ENCODE results near the gene MKX.

Gene MKX

DNA sequence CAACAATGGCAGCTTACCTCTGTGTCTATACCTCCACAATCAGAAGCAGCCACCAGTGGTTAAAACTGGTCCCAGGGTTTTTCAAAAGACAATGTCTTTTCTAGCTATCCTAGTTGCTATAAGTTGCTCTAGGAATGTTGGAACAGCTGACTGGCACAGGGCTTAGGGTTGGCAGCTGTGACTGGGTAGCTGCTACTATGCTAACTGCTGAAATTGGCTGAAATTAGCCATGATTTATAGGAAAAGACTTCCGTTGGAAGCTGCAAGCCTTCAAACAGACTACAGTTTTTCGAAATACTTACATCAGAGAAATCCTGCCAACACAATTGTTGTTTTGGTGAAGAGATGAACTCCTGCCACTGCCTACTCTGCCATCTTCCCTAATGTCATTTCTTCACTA is 102.3 kb downstream of the MKX start:
- no peak for DNase-seq

- DNase-seq = no peak
Observed at GRCh38 chr10:27642023-27642589, 103.5 kb downstream of the MKX start.

DNA sequence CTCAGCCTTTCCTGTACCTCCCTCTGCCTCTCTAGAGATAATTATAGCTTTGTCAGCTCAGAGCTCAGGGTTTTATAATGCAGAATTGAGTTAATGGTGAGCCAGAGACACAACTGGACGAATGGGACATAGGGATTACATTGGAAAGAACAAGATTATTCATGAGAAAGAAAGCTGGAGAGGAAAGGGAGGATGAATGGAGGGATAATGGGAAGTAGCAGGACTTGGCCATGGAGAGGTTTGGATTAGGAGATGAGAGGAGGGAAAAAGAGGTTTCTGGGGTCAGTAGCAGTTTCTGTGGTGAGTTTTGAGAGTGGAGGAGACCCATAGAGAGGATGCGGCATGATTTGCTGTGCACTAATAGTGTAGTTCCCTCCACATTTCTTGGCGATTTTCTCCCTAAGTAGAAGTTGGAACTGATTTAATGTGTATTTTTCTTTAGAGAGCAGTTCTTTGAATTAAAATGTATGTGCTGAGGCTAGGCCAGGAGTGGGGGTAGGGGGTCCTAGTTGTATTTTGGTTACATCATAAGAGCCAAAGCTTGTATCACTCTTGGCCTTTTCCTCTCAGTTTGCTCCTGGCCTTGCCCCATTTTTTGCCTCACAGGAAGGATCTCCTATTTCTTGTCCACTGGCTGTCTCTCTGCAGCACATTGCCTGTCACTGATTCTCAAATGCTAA is 107.4 kb downstream of the MKX start:
- no peak for DNase-seq

- no peak for DNase-seq
Observed at GRCh38 chr10:27637601-27638000, 108.0 kb downstream of the MKX start.

DNA sequence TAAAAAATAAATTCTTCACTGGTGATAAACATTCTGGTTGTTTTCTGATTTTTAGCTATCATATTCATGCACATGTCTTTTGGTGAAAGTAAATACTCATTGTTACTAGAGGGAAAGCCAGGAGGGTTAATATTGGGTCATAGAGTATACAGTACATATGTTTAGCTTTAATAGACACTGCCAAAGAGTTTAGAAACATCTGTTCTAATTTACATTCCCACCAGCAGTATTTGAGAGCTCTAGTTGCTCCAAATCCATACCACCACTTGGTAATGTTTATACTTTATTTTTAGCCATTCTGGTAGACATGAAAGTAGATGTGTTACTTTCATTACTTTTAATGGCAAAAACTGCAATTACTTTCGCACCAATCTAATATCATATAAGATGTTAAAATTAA is 108.8 kb downstream of the MKX start:
- DNase-seq = no peak

DNA sequence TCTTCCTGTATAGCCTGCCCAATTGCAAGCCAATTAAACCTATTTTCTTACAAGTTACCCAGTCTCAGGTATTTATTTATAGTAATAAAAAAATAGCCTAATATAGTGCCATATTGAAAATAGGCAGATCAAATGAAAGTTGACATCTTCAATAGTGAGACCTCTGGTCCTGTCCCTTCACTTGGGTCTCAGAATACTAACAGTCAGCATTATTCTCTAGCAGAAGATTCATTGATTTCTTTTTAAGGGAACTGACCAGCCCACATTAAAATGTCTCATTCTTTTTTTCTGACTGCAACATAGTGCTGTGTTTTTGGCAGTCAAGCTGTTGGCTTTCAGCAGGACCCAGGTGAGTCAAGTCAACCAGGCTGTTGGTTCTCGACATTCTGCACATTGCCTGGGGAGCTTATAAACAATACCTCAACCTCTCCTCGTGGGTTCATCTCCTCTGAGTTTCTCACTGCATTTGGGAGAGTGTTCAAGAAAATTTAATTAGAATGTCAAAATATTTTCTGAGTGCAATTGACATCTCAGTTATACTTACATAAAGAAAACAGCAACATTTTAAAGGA is 109.8 kb downstream of the MKX start:
- no peak for DNase-seq

DNA sequence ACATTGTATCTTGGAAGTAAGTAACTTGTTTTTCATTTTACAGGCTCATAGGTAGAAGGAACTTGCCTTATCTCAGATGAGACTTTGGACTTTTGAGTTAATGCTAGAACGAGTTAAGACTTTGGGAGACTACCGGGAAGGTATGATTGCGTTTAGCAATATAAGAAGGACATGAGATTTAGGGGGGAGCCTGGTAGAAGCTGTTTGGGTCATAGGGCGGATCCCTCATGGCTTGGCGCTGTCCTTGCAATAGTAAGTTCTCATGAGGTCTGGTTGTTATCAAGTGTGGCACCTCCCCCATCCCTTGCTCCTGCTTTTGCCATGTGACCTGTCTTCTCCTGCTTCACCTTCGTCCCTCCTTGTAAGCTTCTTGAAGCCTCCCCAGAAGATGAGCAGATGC is 110.3 kb downstream of the MKX start:
- no peak for DNase-seq

GRCh38 chr10:27628621-27629020 is 117.0 kb downstream of the MKX start:
- no peak for DNase-seq

- DNase-seq = no peak
Observed at GRCh38 chr10:27626890-27627289, 118.7 kb downstream of the MKX start.

DNA sequence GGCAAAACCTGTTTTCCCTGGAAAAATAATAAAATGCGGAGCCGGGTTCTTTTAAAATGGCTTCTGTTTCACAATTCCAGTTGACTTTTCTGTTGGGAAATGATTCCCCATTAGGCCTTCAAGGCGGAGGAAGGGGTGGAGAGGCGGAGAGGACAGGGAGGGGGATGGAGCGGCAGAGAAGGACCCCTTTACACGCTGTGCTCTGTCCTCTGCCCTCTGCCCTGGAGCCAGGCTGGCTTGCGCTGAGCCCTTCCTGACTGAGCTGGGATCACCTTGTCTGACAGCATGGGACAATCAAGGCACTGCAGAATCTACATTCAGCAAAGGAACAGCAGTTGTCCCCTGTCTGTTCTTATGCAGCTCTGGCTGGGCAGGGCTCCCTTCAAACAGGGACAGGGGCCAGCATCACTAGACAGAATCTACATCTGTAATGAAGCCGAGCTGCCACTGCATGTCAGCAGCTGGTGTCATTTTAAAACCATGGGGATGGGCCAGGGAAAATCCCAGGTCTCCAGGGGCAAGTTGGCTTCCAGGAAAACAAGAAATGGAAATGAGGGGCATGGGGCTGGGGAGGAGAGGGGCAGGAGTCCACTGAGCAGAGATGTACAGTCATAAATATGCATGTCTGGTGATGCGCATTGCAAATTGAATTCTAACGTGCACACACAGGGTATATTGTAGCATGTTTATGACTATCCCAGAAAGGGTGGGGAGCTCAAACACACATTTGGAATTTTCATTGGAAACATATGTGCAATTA is 120.0 kb downstream of the MKX start:
- no peak for DNase-seq

GRCh38 chr10:27624941-27625340 is 120.7 kb downstream of the MKX start:
- no peak for DNase-seq

Measured in right forelimb (tissue), 1 donor.